Left lung (tissue), 14 donors: ENCODE results near the gene BICC1. TPM values are rescaled to one million over a fixed set of nuclear protein-coding genes. Genes with fewer than 3 reads are reported as not detected.

Experiments used
- ATAC-seq: fragments of 200-7000 bp; cut with Tn5 transposase; one replicate; pipeline ENCODE4 v1.9.1; 2020; ENCODE audit warnings: moderate library complexity
- DNase-seq, 4 donors: peaks; one replicate each; pipeline ENCODE4 v3.0.0-alpha.2; 2013 to 2020
- H3K27ac ChIP-seq, 2 donors: fragments of 200-600 bp; sonication (generic) in 1 of 2; one replicate each; pipeline versions ENCODE4 v1.5.0 to v1.8.0; 2020 to 2021
- H3K27me3 ChIP-seq, 2 donors: fragments of 200-600 bp; sonication (generic) in 1 of 2; one replicate each; pipeline versions ENCODE4 v1.5.0 to v1.8.0; 2020 to 2021
- H3K36me3 ChIP-seq, 2 donors: fragments of 200-600 bp; sonication (generic) in 1 of 2; one replicate each; pipeline versions ENCODE4 v1.5.0 to v1.8.0; 2020 to 2021
- H3K4me1 ChIP-seq, 2 donors: fragments of 200-600 bp; one replicate each; pipeline ENCODE4 v1.8.0; 2021
- H3K4me3 ChIP-seq, 2 donors: fragments of 200-600 bp; sonication (generic) in 1 of 2; one replicate each; pipeline versions ENCODE4 v1.5.0 to v1.8.0; 2020 to 2021; ENCODE audit warnings: mild to moderate bottlenecking in 1 of 2
- H3K9me3 ChIP-seq, 2 donors: fragments of 200-600 bp; sonication (generic) in 1 of 2; one replicate each; pipeline versions ENCODE4 v1.5.0 to v1.8.0; 2020 to 2021
- CTCF ChIP-seq, 2 donors: fragments of 200-600 bp; sonication (generic) in 1 of 2; IDR thresholded peaks; one replicate each; pipeline versions ENCODE4 v1.5.0 to v1.8.0; 2021; ENCODE audit warnings: antibody characterized with exemption in 2 of 2
- intact Hi-C, 2 donors: fragments of 100-400 bp; cut with DNase I; formaldehyde crosslinking; loops; one replicate each; pipeline versions ENCODE4 v1.11.2 to v1.14.2; 2022
- long read RNA-seq, 12 donors: library from polyadenylated mRNA in 2 of 12; unstranded in 2 of 12; transcript quantifications; one replicate each; pipeline ENCODE4 v2.0.0 and lab custom pipeline, GENCODE V29; 2019 to 2026
- polyA plus RNA-seq, 6 donors: library from polyadenylated mRNA; unstranded; fragments of 120-200 nt; gene quantifications; one replicate each; pipeline ENCODE4 v1.2.1, GENCODE V29; 2013; ENCODE audit not compliant: insufficient read length in 6 of 6
- total RNA-seq, 2 donors: library from RNA; stranded (reverse); fragmentation: NEBNext Ultra II Directional; extraction: Animal tissue kit (Norgen Biotek cat#: 25700); gene quantifications; one replicate each; pipeline ENCODE4 v1.2.1, GENCODE V29; 2021
- donor health status: DM: no; HTN: yes; CAD: no.
- donor health status: DM: no; HTN: no; CAD: no.

BICC1 gene
- total RNA-seq, result 10 to 100 TPM; 10.9 to 15.4 TPM
- 10 to 100 TPM; 34.1 to 47.4 (median 38.9) TPM for polyA plus RNA-seq
- long read RNA-seq, donor 1, partial matches to known transcripts, result 48 of 48 reads
- long read RNA-seq, donor 1, other reads (novel, unspliced or antisense), result 0 of 48 reads
- long read RNA-seq, donor 2, partial matches to known transcripts, result 11 of 11 reads
- long read RNA-seq, donor 2, other reads (novel, unspliced or antisense), result 0 of 11 reads
- long read RNA-seq, donor 3, partial matches to known transcripts, result 8 of 8 reads
- long read RNA-seq, donor 3, other reads (novel, unspliced or antisense), result 0 of 8 reads
- long read RNA-seq, donor 4, partial matches to known transcripts, result 1 of 1 reads
- long read RNA-seq, donor 4, other reads (novel, unspliced or antisense), result 0 of 1 reads
- long read RNA-seq, donor 5, partial matches to known transcripts, result 12 of 12 reads
- long read RNA-seq, donor 5, other reads (novel, unspliced or antisense), result 0 of 12 reads
- long read RNA-seq, donor 6, result 0 reads
- long read RNA-seq, donor 7, result 0 reads
- long read RNA-seq, donor 8, partial matches to known transcripts, result 101 of 101 reads
- long read RNA-seq, donor 8, other reads (novel, unspliced or antisense), result 0 of 101 reads
- long read RNA-seq, donor 9, result 0 reads
- long read RNA-seq, donor 10, partial matches to known transcripts, result 0 of 1 reads
- long read RNA-seq, donor 10, other reads (novel, unspliced or antisense), result 1 of 1 reads
- long read RNA-seq, donor 11, full-length matches to known transcripts, result 2 of 2 reads
- long read RNA-seq, donor 11, partial matches to known transcripts, result 0 of 2 reads
- long read RNA-seq, donor 11, other reads (novel, unspliced or antisense), result 0 of 2 reads
- long read RNA-seq, donor 12, partial matches to known transcripts, result 58 of 58 reads
- long read RNA-seq, donor 12, other reads (novel, unspliced or antisense), result 0 of 58 reads

GRCh38 chr10:58512491-58513187 is at the start of gene BICC1:
Gene BICC1 (plus strand): TSS chr10:58512872. CDS start chr10:58513144, 272 bp downstream.
- peak within 1 kb of the TSS; percentile 65 to 77 for H3K27ac ChIP-seq
- ATAC-seq (peak; percentile 83), DNase-seq (peak; percentile 35 to 87 (median 82))
- no peaks in the 10 kb centered on the region for H3K36me3 ChIP-seq
- H3K9me3 ChIP-seq, result no peaks in the 10 kb centered on the region
- H3K27me3 ChIP-seq, result peaks cover 9 to 46% of the 10 kb centered on the region in 2 donors
- H3K4me3 ChIP-seq, result peak within 1 kb of the TSS; percentile 52 to 53
- TF ChIP-seq CTCF (IDR thresholded peaks at IDR 0.05), result no peak
- peaks cover 0 to 19% of the 10 kb centered on the region in 2 donors for H3K4me1 ChIP-seq
- intact Hi-C loops, result no loop called here

- no peak overlapping the region for H3K4me3 ChIP-seq
- TF ChIP-seq CTCF (IDR thresholded peaks at IDR 0.05), result no peak
- H3K27ac ChIP-seq, result no peak overlapping the region
- intact Hi-C loops, result no loop called here
- DNase-seq (no peak), ATAC-seq (no peak)
- no peaks in the 10 kb centered on the region for H3K4me1 ChIP-seq
- H3K36me3 ChIP-seq, result no peaks in the 10 kb centered on the region
- H3K27me3 ChIP-seq, result no peaks in the 10 kb centered on the region
- H3K9me3 ChIP-seq, result peaks cover 0 to 3% of the 10 kb centered on the region in 2 donors
These were observed 47.7 kb upstream of the BICC1 start for GRCh38 chr10:58464956-58465355.

GRCh38 chr10:58465629-58466028 is 47.0 kb upstream of the BICC1 start:
- Histone ChIP-seq H3K4me1 (no peaks in the 10 kb centered on the region), H3K27me3 (no peaks in the 10 kb centered on the region), H3K36me3 (no peaks in the 10 kb centered on the region), H3K4me3 (no peak overlapping the region), H3K9me3 (peaks cover 0 to 3% of the 10 kb centered on the region in 2 donors), H3K27ac (no peak overlapping the region)
- no peak for TF ChIP-seq CTCF (IDR thresholded peaks at IDR 0.05)
- intact Hi-C loops, result no loop called here
- ATAC-seq (no peak), DNase-seq (no peak)

- peak; percentile 33 for ATAC-seq
- Histone ChIP-seq H3K27me3 (peaks cover 0 to 6% of the 10 kb centered on the region in 2 donors), H3K36me3 (no peaks in the 10 kb centered on the region), H3K4me3 (no peak overlapping the region), H3K9me3 (no peaks in the 10 kb centered on the region), H3K4me1 (no peaks in the 10 kb centered on the region), H3K27ac (no peak overlapping the region)
- DNase-seq, result no peak
- intact Hi-C loops, result no loop called here
- no peak for TF ChIP-seq CTCF (IDR thresholded peaks at IDR 0.05)
These were observed 44.6 kb upstream of the BICC1 start for GRCh38 chr10:58467931-58468635.
